HG03025 (cell line): ENCODE data around the gene CEP72.
"Not testable (repeated sequence)": the region's sequence is repeated elsewhere in the genome, so short reads cannot be mapped to it uniquely, and the experiment has no call there.

ENCODE experiments used
- ATAC-seq: cut with Tn5 transposase; IDR thresholded peaks from one replicate; pipeline ENCODE4 v1.9.1; 2021; ENCODE audit warnings: mild to moderate bottlenecking, moderate library complexity; ENCODE audit not compliant: unreplicated experiment, low FRiP score

Gene CEP72

GRCh38 chr5:668283-668995 lies 56.3 kb downstream of the CEP72 start:
- ATAC-seq, result no peak

DNA sequence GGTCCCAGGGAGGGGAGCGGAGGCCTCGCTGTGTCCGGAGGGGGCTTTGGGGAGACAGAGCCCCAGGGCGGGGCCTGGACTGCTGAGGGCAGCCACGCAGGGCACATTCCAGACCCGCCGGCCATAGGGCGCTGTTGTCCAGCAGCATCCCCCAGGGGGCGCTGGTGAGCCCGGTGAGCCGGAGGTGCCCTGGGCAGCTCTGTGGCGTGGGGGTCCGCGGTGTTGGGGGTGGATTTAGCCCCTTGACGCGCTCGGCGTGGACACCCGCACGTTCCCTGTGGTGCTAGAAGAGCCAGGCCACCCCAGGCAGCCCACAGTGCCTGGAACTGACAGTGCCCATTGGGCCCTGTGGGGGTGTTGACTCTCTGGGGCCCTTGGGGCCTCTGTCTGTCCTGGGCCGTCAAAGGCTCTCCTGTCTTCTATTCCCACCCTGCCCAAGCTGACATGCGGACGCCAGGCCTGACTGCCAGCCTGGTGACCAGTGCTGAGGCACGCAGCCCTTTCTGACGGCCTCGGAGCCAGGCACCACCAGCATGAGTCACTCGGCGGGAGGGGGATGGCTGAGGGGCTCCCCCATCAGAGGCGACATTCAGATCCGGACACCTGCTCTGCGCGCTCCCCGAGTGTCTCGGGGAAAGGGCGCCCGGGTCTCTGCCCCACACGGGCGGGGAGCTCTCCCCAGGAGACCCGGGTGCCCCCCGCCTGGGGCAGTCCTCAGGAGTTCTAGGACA lies 57.1 kb downstream of the CEP72 start:
- no peak for ATAC-seq

DNA sequence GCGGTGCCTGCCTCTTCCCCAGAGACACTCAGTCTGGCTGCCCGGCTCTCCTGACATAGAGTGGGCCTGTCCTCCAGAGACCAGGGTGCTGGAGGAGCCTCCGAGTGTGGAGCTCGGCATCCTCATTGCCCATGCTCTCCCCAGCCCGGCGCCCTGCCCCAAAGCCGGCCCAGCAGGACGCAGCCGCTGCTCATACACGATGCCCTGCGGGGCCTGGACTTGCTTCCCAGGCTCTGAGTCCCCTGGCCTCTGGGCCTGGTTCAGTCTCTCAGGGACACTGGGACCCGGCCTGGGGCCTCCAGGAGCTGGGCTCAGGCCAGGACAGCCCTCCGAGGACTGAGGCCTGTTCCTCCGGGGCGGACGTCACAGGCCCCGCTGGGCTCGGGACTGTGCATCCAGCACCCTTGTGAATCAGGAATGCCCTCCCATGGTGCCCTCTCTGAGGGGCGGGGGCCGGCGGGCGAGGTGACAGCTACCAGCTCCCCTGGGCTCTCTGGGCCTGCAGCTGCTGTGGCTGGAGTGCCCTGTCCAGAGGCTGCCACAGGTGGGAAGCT lies 57.8 kb downstream of the CEP72 start:
- no peak for ATAC-seq

- ATAC-seq, result no peak
Observed at GRCh38 chr5:670396-671270, 58.5 kb downstream of the CEP72 start.

DNA sequence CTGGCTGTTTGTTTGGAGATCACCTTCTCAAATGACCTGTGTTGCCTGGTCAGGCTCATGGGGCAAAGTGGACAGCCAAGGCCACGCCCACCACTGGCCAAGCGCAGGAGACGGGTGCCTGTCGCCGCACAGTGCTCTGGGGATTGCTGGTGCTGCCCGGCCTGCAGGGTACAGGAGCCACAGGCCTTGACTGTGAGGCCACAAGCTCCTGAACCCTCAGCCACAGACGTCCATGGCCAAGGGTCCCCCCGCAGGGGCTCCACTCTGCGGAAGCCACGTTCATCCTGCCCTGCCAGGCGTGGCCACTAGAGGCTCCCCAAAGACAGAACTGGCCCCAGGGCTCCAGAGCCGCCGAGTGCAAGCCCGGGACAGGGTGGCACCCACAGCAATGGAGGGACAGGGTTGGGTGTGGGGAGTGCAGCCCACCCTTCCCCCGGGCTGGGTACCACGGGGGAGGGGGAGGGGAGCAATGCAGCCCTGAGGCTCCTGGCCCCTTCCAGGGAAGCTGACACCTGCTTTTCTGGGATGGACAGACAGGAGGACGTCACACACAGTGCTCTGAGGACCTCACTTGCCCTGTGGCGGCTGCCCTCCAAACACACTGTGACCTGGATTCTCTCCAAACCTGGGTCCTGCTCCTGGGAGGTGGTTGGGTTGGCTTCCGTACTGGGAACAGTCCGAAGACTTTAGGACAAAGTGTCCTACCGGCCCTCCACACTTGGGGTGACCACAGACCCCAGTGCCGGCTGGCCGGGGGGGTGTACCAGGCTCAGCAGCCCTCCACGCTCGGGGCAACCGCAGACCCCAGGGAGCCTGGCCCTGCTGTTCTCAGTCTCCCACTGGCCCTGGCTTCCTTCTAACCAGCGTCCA lies 59.6 kb downstream of the CEP72 start:
- ATAC-seq, result no peak

- ATAC-seq, result no peak
Observed at GRCh38 chr5:672329-673160, 60.4 kb downstream of the CEP72 start.

- no peak for ATAC-seq
Observed at GRCh38 chr5:673161-673830, 61.2 kb downstream of the CEP72 start.

DNA sequence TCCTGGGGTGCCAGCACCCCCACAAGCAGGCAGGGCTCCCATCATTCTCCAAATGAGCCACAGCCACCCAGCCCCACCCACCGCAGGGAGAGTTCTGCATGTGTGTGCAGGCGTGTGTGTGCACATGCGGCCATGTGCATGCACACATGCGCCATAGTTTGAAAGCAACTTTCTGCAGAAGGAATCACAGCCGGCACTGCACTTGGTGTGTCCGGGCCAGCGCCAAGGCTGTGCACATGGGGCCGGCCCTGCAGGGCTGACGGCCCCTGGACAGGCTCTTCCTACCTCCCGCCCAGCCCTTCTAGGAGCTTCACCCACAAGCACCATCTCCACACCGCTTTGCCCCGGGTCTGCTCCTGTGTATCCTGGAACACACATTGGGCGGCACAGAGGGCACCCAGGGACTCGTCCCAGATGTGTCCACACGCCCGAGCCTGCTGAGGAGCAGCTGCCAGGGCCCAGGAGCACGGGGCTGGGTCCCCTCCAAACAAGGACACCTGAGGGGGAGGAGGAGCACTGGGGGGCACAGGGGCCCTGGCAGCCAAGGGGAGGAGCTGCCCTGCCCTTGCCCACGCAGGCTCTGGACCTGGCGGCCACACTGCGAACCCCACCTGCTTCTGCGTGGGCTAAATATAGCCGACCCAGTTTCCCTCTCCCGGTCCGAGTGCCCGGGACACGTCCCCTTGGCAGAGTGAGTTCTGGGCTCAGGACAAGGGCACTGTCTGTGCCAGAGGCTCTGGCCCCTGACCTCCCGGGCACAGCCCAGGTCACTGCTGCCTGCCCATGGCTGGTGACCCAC lies 61.9 kb downstream of the CEP72 start:
- no peak for ATAC-seq

- ATAC-seq, result no peak
Observed at GRCh38 chr5:674630-675011, 62.5 kb downstream of the CEP72 start.

- ATAC-seq, result no peak
Observed at GRCh38 chr5:675111-675870, 63.2 kb downstream of the CEP72 start.

GRCh38 chr5:675871-676698 lies 63.9 kb downstream of the CEP72 start:
- no peak for ATAC-seq

- no peak for ATAC-seq
Observed at GRCh38 chr5:676699-677076, 64.5 kb downstream of the CEP72 start.

DNA sequence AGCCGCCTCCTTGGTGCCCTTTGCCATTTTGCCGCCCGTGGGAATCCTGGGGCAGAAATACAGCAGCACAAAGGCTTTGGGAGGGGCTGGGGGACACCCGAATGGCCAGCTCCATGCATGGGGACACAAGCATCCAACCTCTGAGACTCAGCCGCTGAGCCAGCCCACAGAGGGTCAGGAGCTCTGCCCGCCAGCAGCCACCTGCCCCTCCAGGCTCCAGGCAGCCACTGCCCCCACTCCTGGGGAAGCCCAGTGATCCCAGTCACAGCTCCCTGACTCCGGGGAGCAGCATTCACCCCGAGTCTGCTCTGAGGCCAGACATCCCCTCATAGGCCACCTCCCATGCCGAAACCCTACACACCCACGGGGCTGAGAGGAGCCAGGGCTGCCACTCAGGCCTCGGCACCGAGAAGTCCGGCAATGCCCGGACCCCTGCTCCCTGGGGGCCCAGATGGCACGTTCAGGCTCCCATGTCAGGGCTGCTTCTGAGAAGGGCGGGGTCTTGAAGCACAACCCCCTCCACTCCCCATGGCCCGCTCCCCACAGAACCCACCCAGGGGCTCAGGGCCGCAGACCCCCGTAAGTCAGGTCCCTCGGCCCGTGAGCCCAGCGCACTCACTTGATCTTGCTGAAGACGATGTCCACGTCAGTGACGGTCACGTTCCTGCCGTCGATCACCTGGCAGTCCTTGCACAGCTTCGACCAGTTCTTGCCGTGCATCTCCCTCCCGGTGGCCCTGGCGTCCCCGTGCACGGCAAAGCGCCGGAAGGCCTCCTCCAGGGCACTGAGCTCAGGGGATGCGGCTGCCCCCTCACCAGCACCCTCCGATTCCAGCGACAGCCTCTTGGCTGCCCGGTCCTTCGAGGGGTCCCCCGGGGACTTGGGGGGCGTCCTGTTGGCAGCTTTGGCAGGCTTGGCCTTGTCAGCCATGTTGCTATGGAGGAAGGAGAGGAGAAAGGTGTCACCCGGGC lies 65.3 kb downstream of the CEP72 start:
- no peak for ATAC-seq

- not testable (repeated sequence) for ATAC-seq
Observed at GRCh38 chr5:678521-678920, 66.4 kb downstream of the CEP72 start.
